ENCODE data around the gene NFIB.
A peak's percentile ranks its signal among the peaks of the same experiment; 100 is the strongest.

NFIB gene

DNA sequence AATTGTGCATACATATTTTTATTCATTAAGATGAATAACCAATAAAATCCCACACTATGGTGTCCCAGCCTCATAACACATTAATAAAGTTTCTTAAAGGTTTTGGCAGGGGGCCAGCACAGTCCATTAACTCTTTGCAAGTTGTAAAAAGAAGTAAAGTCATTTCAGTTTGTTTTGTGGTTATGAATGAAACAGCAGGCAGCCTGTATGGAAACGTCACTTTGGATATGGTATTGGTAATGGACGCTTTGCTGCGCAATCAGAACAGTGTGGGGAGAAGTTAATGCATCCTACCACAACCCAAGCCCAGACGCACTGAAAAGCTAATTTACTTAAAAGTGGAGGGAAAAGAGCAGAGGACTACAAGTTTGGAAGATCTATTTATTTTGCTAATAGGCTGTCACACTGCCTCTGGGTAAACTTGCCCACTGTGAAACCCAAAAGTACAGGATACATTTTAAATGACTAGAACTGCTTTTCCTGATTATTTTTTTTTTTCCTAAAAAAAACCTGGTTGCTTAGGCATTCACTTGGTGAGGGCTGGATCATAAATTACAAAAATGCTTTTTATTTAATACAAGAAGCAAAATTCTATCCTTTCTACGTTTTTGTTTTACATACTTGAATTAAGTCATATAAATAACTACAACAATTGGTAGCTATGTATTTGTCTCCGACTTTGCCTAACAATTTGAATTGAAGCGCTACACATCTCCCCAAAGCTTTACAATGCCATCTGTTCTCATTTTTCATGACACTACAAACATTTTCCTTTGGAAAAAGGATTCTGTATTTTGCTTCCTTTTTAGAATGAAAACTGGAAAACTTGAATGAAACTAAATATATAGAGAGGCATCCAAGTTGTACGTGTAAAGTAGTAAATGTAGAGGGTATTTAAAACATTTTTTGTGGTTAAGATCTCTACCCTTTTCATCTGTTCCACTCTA lies 104.3 kb downstream of the NFIB start:
- DNase-seq, result peak; percentile 55

DNA sequence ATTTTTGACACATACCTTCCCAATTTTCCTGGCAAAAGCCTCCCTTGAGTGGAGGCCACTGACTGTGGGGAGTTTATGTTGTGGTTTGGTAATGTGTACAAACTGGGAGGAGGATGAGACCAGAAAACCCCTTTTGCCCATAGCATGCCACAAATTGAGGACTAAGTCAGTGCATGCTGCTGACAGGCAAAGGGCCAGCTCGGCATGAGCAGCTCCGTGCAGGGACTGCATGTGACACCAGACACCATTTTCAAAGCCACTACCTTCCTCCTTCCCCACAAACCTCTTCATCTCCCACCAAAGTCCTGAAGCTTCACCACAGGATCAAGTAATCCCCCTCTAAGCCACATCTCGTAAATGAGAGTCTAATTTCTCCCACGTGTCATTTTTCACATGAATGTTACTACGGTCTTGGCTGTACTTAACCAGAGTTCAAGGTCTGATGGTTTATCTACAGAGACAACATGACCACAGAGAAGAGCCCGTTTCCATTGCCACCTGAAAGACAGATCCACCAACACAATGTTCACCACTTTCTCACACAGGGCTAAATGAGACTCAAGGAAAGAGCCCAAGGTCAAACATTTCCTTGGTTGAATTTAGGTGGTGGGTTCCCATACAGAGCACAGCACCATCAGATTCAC lies 106.5 kb downstream of the NFIB start:
- DNase-seq, result peak; percentile 45

DNA sequence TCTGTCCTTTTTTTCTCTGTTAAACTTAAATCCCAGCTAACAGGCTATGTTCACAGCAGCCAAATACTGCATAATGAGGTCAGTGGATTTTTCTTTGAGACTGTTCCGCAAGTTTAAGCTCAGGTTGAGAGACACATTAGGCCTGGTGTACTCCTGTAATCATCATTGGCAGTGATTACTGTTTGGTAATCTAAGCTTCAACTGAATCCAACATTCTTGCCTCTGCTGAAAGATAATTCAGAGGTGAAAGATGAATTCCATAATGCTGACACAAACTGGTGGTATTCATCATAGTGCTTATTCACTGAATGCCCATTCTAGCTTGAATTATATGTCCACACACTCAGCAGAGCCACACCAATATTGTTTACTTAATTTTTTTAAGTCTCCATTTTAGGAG lies 108.5 kb downstream of the NFIB start:
- DNase-seq, result no peak

DNA sequence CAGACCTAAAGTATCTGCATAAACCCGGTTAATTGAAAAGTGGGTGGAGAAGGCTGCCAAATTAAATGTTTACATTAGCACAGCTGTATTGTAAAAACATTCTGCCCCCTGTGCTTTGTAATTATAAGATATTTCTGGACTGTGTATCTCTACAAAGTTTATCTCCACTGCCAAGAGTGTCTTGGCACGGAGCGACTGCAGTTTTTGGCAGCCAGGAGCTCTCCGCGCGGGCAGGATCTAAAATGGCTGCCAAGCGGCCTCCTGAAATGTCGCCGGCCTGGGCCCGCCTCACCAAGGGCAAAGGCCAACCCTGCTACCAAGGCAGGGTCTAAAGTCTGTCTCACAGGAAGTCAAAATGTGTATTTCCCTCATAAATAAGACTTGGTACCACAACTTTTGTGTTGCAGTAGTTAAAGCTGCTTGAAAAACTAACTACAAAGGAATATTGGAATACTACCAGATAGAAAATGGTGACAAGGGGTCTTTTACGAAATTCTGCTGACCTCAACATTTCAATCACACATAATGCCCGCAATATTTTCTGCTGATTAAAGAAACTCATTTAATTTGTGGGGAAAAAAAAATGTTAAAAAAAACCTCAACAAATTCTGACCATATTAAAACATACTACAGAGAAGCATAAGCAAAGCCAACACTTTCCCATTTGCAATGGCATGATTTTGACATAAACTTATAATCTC lies 110.4 kb downstream of the NFIB start:
- no peak for DNase-seq

DNA sequence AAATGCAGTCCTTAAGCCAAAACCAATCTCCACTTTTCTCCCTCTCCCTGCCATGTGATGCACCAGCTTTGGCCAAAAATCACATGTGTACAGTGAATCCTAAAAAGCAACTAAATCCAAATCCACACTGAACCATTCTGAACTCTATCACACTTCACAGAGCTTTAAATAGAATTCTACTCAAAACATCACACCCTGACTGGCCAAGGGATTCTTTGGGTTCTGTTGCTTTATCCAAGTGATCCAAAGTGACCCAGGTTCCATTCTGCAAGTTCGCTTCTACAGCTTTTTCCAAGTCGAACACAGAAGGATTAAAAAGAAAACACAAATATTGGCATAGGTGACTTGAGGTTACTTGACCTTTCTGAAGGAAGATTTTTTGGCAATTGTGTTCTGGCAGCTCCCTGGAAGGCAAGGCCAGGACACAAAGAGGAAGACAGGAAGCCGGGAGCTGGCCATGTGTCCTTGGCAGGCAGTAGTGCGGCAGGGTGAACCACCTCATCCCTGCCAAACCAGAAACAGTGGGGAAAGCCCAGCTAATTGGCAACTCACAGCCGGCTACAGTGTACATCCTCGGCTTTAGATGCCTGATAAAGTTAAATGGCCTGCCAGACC lies 115.0 kb downstream of the NFIB start:
- no peak for DNase-seq

DNA sequence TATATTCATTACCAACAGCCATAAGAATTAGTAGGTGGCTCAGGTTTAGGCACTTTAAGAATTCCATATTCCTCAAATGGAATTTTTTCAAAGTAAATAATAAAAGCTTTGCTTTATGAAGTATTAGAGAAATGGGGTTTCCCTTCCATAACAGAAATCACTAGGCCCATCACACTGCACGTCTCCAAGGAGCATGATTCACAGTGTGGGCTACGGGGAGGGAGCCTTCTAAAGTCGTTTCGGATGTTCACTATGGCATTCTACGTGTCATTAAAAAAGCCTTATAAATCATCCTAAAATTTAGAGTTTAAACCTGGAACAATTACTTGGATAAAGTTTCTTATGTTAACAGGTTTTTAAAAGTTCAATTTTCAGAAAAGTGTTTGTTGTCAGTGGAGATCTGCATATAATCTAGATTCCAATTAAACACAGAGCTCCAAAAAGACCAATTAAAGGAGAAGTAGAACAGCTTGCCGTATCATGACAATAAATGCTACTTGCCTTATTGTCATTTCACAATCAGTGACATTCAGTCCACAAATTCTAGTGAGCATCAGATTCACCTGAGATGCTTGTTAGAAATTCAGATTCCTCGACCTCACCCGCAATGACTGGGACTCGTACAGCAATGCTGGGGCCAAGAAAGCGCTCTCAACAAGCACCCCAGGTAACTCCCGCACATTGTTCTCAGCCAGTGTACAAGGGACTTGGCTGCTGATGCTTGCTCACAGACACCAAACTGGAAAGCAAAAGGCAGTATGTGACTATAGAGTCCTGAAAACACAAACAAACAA lies 115.7 kb downstream of the NFIB start:
- DNase-seq, result no peak

DNA sequence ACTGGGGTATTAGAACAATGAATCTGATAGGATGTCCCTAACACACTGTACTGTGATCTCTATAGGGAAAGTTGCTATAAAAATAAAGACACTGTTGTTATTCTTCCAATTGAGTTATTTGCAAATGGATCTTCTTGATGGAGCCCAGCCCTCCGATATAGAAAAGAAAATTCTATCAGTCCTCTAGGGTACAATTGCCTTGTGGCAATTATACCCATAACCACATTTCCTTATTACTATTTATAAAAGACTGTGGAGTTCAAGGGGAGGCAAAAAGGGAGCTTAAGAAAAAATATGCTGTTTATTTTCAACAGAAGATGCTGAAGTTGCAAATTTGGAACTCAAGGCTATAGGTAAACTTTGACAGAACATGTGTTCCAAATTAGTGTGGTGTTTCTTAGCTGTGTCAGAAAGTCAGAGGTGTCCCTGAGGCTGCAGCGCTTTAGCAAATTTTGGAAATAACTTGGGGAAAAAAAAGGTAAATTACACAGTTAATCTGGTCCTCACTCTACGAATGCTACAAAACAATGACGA lies 116.5 kb downstream of the NFIB start:
- DNase-seq, result no peak

DNA sequence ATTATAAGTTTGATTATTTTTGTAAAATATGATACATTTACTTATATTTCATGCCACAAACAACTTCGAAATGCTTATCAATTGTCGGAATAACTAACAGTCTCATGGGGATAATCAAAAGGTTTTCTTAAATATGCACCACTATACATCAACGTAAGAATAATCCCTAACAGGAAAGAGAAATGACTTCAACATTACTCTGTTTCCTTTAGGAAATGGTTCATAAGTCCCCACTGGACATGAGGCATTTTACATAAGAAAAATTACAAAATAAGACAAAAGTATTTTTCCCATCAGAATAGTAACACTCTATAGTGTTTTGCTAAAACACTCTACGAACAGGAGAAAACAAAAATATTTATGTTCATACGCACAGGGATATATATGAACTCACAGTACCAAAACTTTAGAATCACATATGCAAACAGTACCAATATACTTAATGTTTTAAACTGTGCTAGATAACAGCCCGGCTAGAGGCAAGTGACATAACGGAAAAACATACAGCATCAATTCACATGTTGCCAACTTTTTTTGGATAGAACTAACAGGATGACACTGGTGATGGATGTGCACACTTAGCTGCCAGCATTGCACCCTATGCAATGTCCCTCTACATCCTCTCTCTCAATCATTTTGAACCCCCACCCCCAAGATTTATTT lies 120.5 kb downstream of the NFIB start:
- DNase-seq, result no peak

DNA sequence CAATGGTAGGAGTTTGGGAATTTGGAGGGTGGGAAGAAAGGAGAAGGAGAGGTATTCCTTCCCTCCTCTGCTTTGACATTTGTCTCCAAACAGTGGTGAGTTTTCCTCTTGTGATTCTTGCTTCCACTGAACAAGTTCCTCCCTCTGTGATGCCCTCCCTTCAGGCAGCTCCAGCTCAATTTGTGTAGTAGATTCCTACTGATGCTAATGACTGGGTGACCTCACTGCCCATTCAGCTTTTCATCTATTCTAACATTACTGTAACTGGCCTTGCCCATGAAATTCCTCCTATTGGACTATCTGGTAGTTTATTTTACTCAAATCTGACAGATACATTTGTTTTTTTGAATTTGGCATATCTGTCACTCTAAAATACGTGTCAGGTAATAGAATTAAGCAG lies 121.4 kb downstream of the NFIB start:
- no peak for DNase-seq

DNA sequence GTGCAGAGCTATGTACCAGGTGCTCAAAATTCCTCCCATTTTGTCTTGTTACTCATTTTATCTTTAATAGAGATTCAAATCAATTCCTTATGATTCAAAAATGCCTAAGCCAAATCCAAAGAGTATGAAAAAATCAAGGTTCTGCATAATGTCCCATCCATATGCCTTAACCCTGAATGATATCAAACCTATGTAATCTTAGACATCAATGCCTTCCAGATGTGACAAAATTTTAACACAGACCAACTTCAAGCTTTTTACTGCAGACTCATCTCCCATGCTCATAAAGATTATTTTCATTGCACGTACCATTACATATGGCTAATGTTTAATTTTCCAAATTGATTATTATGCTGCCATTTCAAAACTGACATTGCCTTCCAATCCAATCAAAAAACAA lies 122.4 kb downstream of the NFIB start:
- DNase-seq, result no peak

DNA sequence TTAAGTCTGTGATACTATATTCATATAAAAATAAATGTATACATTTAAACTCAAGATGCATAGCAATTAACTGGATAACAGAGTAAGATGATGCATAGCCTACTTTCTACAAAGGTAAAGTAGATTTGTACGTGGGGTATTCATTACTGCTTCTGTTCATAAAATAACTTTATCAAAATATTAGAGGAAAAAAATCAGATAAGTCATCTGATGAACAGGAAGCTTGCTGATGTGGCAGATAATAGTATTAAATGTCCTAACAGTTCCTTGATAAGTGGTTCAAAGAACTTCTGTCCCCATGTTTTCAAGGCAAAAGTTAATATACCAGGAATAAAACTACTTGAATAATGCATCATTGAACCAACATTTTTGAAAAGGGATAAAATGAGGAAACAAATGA lies 123.7 kb downstream of the NFIB start:
- DNase-seq, result no peak

DNA sequence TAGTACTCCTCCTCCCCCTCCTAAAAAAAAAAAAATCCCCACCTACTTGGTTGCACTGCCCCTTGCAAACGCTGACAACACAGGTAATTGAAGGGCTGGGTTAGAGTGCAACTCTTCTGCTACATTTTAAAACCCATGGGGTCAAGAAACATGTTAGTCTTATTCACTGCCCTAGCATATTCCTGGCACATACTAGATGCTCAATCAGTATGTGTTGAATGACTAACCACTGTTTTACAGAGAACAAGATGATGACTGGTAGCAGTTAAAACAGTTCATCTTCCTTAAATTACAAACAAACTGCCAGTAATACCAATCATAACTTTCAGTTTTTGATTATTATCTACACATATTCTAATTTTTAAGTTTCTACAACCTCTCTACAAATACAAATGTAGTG lies 124.4 kb downstream of the NFIB start:
- no peak for DNase-seq

DNA sequence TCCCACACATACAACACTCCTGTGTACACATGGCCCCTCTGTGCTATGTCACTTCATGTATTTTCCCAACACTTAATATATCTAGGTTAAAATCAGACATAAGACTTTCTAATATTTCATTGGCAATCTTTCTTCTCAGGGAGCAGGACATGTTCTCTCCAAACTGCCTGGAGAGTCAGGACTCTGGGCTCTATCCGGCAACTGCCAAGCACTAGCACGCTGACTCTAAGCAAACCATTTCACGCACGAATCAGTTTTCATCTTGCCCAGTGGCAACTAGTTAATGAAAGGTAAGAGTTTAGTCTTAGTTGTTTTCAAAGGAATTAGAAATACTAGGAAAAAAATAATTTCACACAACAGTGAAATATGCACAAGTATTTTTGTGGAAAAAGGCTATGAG lies 124.8 kb downstream of the NFIB start:
- DNase-seq, result no peak

DNA sequence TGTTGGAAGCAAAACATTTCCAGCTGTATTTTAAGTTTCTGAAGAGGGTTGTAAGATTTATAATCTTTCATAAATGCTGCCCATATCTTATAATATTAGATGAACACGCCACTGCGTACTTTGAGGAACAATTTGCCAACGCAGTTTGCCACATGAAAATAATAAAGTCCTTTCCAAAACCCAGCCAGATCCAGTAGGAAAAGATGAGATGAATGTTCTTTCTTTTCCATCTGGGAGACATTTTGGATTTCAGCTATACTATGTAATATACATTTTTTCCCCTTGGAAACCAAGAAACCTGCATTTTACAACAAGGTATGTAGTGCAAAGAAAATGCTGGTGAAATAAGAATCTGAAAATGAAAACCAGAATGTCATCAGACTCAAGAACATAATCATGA lies 125.4 kb downstream of the NFIB start:
- no peak for DNase-seq

DNA sequence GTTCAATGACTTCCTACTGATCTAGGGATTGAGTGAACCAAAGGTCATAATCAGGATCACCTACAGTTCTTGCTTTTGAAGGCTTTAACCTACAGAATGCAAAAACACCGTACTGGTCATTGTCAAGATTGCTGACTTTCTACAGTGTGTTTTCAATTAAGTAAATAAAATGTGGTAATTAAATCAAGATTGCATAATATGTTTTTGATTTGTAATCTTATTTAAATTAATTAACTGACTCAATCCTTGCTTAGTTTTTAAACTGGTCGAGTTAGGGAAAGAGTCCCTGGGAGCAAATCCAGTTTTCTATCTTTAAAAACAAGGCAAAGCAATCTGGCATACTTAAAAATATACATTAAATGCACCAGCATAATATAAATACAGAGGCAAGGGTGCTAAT lies 125.9 kb downstream of the NFIB start:
- no peak for DNase-seq

DNA sequence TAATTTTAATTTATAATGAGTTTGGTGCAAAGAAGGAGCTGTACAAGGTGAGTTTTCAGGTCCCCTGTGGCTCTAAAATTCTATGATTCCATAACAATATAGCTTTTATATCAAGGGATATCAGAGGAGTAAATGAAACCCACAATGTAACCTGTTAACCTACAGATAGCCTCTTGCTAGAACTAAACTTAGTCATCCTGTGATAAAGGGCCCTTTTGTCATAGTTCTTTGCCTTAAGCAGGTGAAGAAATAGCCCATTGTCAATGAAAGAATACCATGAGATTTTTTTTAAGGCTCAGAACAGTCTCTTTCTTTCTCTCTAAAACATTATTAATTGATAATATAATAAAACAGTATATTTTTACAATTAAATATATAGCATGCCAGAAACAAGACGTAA lies 127.8 kb downstream of the NFIB start:
- no peak for DNase-seq

DNA sequence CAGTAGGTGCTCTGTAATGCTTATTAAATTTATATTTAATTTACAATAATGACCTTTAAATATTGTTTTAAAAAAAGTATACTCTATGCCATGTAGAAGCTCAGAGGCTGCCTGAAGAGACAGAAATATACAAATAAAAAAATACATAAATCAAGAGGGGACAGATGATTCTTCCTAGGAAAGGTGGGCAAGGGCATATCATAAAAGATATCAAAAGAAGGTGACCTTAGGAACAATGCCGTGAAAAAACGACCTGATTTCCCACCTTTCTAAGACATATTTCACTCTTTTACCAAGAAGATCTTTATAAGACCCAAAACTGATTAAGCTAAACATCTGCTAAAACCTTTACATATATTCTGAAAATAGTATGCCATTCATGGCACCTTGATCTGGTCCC lies 128.9 kb downstream of the NFIB start:
- no peak for DNase-seq

DNA sequence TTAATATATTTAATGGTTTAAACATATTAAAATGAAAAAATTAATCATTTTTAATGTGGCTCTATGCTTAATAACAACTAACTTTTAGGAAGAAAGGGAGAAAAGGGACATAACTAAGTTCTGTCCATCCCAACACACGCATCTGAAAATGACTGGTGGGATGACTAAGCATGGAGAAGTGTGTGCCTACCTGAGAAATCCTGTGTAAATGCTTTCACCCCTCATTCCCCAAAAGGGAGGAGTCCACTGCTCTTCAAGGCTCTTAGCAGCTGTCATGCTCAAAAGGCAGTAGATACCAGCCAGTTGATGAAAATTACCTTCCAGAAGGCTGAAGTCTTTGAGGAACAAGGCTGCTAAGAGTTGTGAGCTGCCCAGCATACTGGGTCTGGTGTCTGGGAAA lies 130.9 kb downstream of the NFIB start:
- no peak for DNase-seq

DNA sequence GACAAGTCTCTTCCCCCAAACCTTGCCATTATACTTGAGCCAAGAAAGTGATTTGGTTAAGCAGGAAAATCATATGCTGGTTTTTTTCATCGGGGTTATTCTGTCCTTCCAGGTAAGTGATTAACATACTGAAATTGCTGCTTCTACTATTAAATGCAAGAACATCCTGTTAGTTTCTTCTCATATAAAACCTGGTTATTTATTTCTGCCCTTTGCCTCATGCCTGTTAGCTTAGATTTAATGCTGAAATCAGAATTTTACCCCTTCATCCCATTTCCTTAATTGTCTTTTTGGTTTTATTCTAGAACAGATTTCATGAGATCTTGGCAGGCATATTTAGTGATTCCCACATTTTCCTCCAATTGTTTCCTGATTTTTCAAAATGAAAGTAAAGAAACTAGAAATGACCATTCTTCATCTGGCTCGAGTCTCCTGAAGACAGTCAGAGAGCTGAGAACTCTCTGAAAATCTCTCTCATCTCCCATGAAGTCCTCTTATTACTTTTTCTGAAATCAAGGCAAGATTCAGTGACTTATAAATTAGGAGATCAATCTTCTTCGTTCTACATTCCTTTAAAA lies 132.9 kb downstream of the NFIB start:
- DNase-seq, result no peak

DNA sequence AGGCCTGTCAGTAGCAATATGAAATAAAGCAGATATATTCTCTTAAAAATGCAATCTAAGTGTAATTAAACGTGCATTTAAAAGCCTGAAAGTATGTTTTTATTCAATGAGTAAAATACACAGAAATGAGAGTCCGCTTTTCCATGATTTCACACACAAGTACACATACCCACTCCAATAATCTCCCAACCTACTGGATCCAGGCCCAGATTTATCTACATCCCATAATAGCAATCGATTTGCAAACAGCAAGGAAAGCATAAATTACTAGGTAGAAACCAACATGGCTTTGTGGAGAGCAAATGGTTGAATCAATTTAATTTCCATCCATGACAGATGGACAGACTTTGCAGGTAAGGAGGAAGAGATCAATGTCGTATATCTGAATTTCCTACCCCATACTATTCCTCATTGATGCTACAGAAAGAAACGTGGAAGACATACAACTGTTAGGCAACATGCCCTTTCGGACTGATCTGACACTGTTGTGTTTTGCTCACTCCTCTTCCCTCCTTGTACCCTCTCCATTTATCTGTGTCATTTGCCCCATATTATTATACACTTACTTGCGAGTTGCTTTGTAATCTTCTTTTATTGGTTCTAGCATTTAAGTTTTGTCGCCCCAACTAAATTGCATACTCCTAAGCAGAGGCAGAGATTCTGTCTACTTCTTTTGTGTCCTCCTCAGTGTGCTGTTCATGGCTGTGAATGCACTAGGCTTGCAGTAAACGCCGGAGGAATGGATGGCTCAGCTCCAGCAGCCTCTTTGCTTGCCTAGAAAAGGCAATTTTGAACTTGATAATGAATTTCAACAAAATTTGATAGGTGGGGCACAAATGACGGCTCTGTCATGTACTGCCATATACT lies 133.6 kb downstream of the NFIB start:
- peak; percentile 6 for DNase-seq
